Right ventricle myocardium superior (tissue), 1 donor: ENCODE measurements around the gene CLEC4F. TPM values are rescaled to one million over a fixed set of nuclear protein-coding genes. Genes with fewer than 3 reads are reported as not detected.

Experiments
- ATAC-seq: fragments of 200-7000 bp; cut with Tn5 transposase; one replicate; pipeline ENCODE4 v1.9.1; 2020; ENCODE audit warnings: mild to moderate bottlenecking; ENCODE audit not compliant: poor library complexity
- DNase-seq: peaks from one replicate; pipeline ENCODE4 v3.0.0-alpha.2; 2020
- intact Hi-C: fragments of 100-400 bp; cut with DNase I; formaldehyde crosslinking; loops from one replicate; pipeline ENCODE4 v1.11.2; 2022
- long read RNA-seq: library from polyadenylated mRNA; unstranded; transcript quantifications from one replicate; pipeline ENCODE4 v2.0.0, GENCODE V29; 2021
- total RNA-seq: library from RNA; stranded (reverse); fragmentation: NEBNext Ultra II Directional; extraction: Animal tissue kit (Norgen Biotek cat#: 25700); gene quantifications from one replicate; pipeline ENCODE4 v1.2.1, GENCODE V29; 2021
- donor health status: DM: no; HTN: yes; CAD: no; lungs with severe emphysema.

The CLEC4F gene
- total RNA-seq: 0.08 TPM
- long read RNA-seq: 0 reads

GRCh38 chr2:70820499-70820898 lies at the start of gene CLEC4F:
Gene CLEC4F (minus strand): TSS chr2:70820599. CDS start chr2:70820523, 76 bp downstream.
- ATAC-seq (no peak), DNase-seq (no peak)
- intact Hi-C loops: no loop called here

GRCh38 chr2:70868970-70869369 lies 48.6 kb upstream of the CLEC4F start:
- intact Hi-C loops: no loop called here
- DNase-seq: no peak
- no peak for ATAC-seq

GRCh38 chr2:70861777-70862625 lies 41.6 kb upstream of the CLEC4F start:
- ATAC-seq (peak; percentile 96), DNase-seq (peak; percentile 86)
- intact Hi-C loops: no loop called here

GRCh38 chr2:70855667-70856066 lies 35.3 kb upstream of the CLEC4F start:
- intact Hi-C loops: no loop called here
- ATAC-seq (no peak), DNase-seq (no peak)

- intact Hi-C loops: no loop called here
- DNase-seq (no peak), ATAC-seq (no peak)
These were observed 34.0 kb upstream of the CLEC4F start for GRCh38 chr2:70854411-70854810.

GRCh38 chr2:70852824-70853223 lies 32.4 kb upstream of the CLEC4F start:
- intact Hi-C loops: no loop called here
- no peak for ATAC-seq
- DNase-seq: no peak

GRCh38 chr2:70851704-70852103 lies 31.3 kb upstream of the CLEC4F start:
- ATAC-seq (no peak), DNase-seq (no peak)
- intact Hi-C loops: no loop called here

GRCh38 chr2:70850925-70851324 lies 30.5 kb upstream of the CLEC4F start:
- DNase-seq (no peak), ATAC-seq (no peak)
- intact Hi-C loops: no loop called here

GRCh38 chr2:70842401-70842800 lies 22.0 kb upstream of the CLEC4F start:
- ATAC-seq (no peak), DNase-seq (no peak)
- intact Hi-C loops: no loop called here

GRCh38 chr2:70837980-70838925 lies 17.9 kb upstream of the CLEC4F start:
- ATAC-seq (no peak), DNase-seq (no peak)
- intact Hi-C loops: no loop called here

- ATAC-seq (no peak), DNase-seq (no peak)
- intact Hi-C loops: no loop called here
These were observed 15.2 kb upstream of the CLEC4F start, which contains the start of gene CD207 for GRCh38 chr2:70835643-70836042. Gene CD207 (minus strand): TSS chr2:70835816. CDS start chr2:70835776, 40 bp downstream.

GRCh38 chr2:70834881-70835280 lies 14.5 kb upstream of the CLEC4F start:
- DNase-seq: no peak
- intact Hi-C loops: no loop called here
- ATAC-seq: no peak

GRCh38 chr2:70834106-70834505 lies 13.7 kb upstream of the CLEC4F start:
- ATAC-seq (no peak), DNase-seq (no peak)

GRCh38 chr2:70833246-70833645 lies 12.8 kb upstream of the CLEC4F start:
- intact Hi-C loops: no loop called here
- ATAC-seq: no peak
- DNase-seq: no peak

More at GRCh38 chr2:70834106-70834505, 13.7 kb upstream of the CLEC4F start:
- intact Hi-C loops: no loop called here

GRCh38 chr2:70832386-70832785 lies 12.0 kb upstream of the CLEC4F start:
- no peak for ATAC-seq
- no peak for DNase-seq
- intact Hi-C loops: no loop called here

GRCh38 chr2:70831861-70832260 lies 11.5 kb upstream of the CLEC4F start:
- intact Hi-C loops: no loop called here
- no peak for ATAC-seq
- DNase-seq: no peak

GRCh38 chr2:70830366-70830765 lies 10.0 kb upstream of the CLEC4F start:
- intact Hi-C loops: no loop called here
- ATAC-seq (peak; percentile 47), DNase-seq (peak; percentile 56)

GRCh38 chr2:70829916-70830315 lies 9.5 kb upstream of the CLEC4F start:
- intact Hi-C loops: no loop called here
- ATAC-seq (no peak), DNase-seq (no peak)
